ENCODE data around the gene PCDHB9. TPM values are rescaled to one million over a fixed set of nuclear protein-coding genes. Genes with fewer than 3 reads are reported as not detected.
"Not testable (repeated sequence)": the region's sequence is repeated elsewhere in the genome, so short reads cannot be mapped to it uniquely, and the experiment has no call there.

Gene PCDHB9
- total and polyA plus RNA-seq, 2 experiments from 2014 or later, result 0.27 to 0.63 TPM

GRCh38 chr5:141179876-141180275 lies 7.1 kb upstream of the PCDHB9 start:
- not testable (repeated sequence) for H3K27me3 ChIP-seq (ENCODE audit: insufficient read depth); H3K4me1 ChIP-seq (ENCODE audit: insufficient read depth); H4K20me1 ChIP-seq (replicated peaks; ENCODE audit: insufficient read depth); H3K4me2 ChIP-seq; H3K9me2 ChIP-seq (ENCODE audit: insufficient read depth); H3K27ac Mint-ChIP-seq; H3K4me1 Mint-ChIP-seq; H2AFZ ChIP-seq; H3K27ac ChIP-seq (ENCODE audit: low read depth); DNase-seq (ENCODE audit: low spot score); H3K4me3 ChIP-seq; ATAC-seq; H3K4me3 Mint-ChIP-seq; H3K27me3 Mint-ChIP-seq (ENCODE audit: insufficient read depth, low read depth, poor library complexity); H3K79me2 ChIP-seq (replicated peaks; ENCODE audit: insufficient read depth); H3F3A ChIP-seq (replicated peaks; ENCODE audit: low read depth); H3K36me3 ChIP-seq (ENCODE audit: insufficient read depth)
- H3K36me3 Mint-ChIP-seq (ENCODE audit: low read depth), result peaks cover 23% of the 10 kb centered on the region
- peaks cover 25% of the 10 kb centered on the region for H3K9me3 Mint-ChIP-seq
- TF ChIP-seq, protein P1, sequence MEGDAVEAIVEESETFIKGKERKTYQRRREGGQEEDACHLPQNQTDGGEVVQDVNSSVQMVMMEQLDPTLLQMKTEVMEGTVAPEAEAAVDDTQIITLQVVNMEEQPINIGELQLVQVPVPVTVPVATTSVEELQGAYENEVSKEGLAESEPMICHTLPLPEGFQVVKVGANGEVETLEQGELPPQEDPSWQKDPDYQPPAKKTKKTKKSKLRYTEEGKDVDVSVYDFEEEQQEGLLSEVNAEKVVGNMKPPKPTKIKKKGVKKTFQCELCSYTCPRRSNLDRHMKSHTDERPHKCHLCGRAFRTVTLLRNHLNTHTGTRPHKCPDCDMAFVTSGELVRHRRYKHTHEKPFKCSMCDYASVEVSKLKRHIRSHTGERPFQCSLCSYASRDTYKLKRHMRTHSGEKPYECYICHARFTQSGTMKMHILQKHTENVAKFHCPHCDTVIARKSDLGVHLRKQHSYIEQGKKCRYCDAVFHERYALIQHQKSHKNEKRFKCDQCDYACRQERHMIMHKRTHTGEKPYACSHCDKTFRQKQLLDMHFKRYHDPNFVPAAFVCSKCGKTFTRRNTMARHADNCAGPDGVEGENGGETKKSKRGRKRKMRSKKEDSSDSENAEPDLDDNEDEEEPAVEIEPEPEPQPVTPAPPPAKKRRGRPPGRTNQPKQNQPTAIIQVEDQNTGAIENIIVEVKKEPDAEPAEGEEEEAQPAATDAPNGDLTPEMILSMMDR (conservative IDR thresholded peaks at IDR 0.05; ENCODE audit: low read depth in 2 of 2), result 0 out of 4 replicates have a peak, but pooled peaks of 1 of the 2 experiments have one; percentile 2

DNA sequence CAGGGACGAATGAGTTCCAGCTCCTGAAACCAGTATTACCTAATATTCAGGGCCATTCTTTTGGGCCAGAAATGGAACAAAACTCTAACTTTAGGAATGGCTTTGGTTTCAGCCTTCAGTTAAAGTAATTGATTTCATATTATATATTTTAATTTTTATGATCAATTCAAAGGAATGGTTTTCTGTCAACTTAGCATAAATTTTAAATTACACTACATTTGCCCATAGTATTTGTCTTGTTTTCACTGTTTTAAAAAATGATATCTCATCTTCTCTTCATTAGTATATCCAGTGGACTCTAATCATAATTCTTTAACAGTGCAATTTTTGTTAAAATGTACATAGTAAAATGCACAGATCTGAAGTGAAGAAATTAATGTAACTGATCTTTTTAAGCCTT lies 6.6 kb upstream of the PCDHB9 start:
- H3K27me3 Mint-ChIP-seq (ENCODE audit: insufficient read depth, low read depth, poor library complexity), result no peaks in the 10 kb centered on the region
- no peak overlapping the region for H3K27ac Mint-ChIP-seq
- H3K36me3 Mint-ChIP-seq (ENCODE audit: low read depth), result peaks cover 23% of the 10 kb centered on the region
- Histone ChIP-seq H3K4me1 (ENCODE audit: insufficient read depth) (no peaks in the 10 kb centered on the region), H3K4me3 (no peak overlapping the region), H3K27ac (ENCODE audit: low read depth) (no peak overlapping the region), H2AFZ (no peak overlapping the region), H3K9me2 (ENCODE audit: insufficient read depth) (no peaks in the 10 kb centered on the region; the same call in 1 of the 2 replicates), H3K4me2 (no peak overlapping the region), H3K27me3 (ENCODE audit: insufficient read depth) (no peaks in the 10 kb centered on the region), H4K20me1 (replicated peaks; ENCODE audit: insufficient read depth) (no peaks in the 10 kb centered on the region), H3K36me3 (ENCODE audit: insufficient read depth) (no peaks in the 10 kb centered on the region; the same call in 1 of the 2 replicates), H3K79me2 (replicated peaks; ENCODE audit: insufficient read depth) (no peaks in the 10 kb centered on the region), H3F3A (replicated peaks; ENCODE audit: low read depth) (no peaks in the 10 kb centered on the region)
- H3K9me3 Mint-ChIP-seq, result peaks cover 25% of the 10 kb centered on the region
- H3K4me3 Mint-ChIP-seq, result no peak overlapping the region
- ATAC-seq (no peak), DNase-seq (ENCODE audit: low spot score) (no peak)
- H3K4me1 Mint-ChIP-seq, result peaks cover 8% of the 10 kb centered on the region; the same call in 1 of the 3 replicates
- TF ChIP-seq ZNF462 (CRISPR knock-in tag; IDR thresholded peaks at IDR 0.05), result no peak
- TF ChIP-seq, protein P2, sequence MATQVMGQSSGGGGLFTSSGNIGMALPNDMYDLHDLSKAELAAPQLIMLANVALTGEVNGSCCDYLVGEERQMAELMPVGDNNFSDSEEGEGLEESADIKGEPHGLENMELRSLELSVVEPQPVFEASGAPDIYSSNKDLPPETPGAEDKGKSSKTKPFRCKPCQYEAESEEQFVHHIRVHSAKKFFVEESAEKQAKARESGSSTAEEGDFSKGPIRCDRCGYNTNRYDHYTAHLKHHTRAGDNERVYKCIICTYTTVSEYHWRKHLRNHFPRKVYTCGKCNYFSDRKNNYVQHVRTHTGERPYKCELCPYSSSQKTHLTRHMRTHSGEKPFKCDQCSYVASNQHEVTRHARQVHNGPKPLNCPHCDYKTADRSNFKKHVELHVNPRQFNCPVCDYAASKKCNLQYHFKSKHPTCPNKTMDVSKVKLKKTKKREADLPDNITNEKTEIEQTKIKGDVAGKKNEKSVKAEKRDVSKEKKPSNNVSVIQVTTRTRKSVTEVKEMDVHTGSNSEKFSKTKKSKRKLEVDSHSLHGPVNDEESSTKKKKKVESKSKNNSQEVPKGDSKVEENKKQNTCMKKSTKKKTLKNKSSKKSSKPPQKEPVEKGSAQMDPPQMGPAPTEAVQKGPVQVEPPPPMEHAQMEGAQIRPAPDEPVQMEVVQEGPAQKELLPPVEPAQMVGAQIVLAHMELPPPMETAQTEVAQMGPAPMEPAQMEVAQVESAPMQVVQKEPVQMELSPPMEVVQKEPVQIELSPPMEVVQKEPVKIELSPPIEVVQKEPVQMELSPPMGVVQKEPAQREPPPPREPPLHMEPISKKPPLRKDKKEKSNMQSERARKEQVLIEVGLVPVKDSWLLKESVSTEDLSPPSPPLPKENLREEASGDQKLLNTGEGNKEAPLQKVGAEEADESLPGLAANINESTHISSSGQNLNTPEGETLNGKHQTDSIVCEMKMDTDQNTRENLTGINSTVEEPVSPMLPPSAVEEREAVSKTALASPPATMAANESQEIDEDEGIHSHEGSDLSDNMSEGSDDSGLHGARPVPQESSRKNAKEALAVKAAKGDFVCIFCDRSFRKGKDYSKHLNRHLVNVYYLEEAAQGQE (IDR thresholded peaks at IDR 0.05; ENCODE audit: unreplicated experiment), result no peak
- TF ChIP-seq ZNF331 (CRISPR knock-in tag; IDR thresholded peaks at IDR 0.05; ENCODE audit: low read depth), result no peak
- TF ChIP-seq ZNF114 (CRISPR knock-in tag; IDR thresholded peaks at IDR 0.05), result no peak
- TF ChIP-seq NANOG (IDR thresholded peaks at IDR 0.05; ENCODE audit: borderline replicate concordance), result no peak
- TF ChIP-seq POLR2AphosphoS5 (IDR thresholded peaks at IDR 0.05; ENCODE audit: low read depth), result no peak
- TF ChIP-seq EZH2 (IDR thresholded peaks at IDR 0.05; ENCODE audit: low read depth, unreplicated experiment), result no peak
- no peak for TF ChIP-seq EZH2phosphoT487 (IDR thresholded peaks at IDR 0.05; ENCODE audit: unreplicated experiment)
- no peak for TF ChIP-seq ETS1 (IDR thresholded peaks at IDR 0.05)

Measured in GM23338 (cell line).